Stimulated activated CD4-positive, alpha-beta T cell treated with anti-CD3 and anti-CD28 coated beads, Interleukin-2, amount 100 ng/mL, for 24 hours (primary cell): ENCODE data around the gene NPBWR2.
A peak's percentile ranks its signal among the peaks of the same experiment; 100 is the strongest.

Source experiments
- DNase-seq, 2 donors: peaks; one replicate each; pipeline ENCODE4 v3.0.0-alpha.2; 2020

Gene NPBWR2

DNA sequence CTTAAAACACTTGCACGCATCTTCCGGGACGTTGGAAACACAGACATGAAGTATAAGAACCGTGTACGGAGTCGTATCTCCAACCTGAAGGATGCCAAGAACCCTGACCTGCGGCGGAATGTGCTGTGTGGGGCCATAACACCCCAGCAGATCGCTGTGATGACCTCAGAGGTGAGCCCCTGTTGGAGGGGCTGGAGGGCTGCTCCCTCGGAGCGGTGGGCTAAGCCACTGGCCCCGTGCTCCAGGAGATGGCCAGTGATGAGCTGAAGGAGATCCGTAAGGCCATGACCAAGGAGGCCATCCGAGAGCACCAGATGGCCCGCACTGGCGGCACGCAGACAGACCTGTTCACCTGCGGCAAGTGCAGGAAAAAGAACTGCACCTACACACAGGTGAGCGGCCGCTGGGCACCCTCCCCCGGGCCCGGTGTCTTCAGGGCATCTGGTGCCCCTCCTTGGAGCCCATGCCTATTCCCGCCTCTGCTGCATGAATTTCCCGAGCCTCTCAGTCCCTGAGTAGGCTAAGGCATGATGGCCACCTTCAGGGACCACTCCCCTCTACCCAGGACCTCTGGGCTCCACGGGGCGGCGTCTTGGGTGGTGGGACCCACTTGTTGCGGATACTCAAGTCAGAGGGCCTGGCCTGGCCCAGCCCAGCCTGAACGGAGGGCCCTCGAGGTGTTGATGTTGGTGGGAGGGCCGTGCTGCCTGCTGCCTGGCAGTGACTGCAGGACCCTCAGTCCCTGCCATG is 36.9 kb downstream of the NPBWR2 start:
- no peak for DNase-seq

DNA sequence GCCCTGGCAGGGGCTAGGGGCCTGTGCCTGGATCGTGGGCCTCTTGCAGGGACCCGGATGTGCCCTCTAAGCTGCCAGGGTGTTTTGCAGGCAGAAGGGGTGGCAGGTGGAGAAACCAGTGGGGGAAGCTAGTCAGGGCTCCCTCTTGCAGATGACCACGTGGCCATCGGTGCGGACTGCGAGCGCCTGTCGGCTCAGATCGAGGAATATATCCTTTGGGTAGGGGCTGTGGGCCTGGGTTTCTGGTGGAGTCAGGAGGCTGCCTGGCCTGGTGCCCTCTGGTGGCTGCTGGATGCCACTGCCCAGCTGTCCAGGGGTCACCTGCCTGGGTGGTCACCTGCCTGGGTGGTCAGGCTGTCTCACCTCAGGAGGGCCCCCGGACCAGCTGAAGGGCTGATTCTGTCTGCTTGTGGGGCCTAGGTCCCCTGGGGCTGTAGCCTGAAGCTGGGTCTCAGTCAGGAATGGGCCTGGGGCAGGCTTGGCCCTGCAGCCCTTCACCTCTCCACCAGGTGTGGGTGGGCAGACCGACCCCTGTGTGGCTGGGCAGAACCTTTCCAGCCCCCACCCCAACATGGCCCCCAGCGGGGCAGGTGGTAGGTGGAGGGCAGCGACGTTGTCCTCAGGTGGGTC is 37.6 kb downstream of the NPBWR2 start:
- DNase-seq: peak in 1 of 2 donors; percentile 44

- DNase-seq: no peak
These were observed 38.2 kb downstream of the NPBWR2 start for GRCh38 chr20:64069209-64069613.

DNA sequence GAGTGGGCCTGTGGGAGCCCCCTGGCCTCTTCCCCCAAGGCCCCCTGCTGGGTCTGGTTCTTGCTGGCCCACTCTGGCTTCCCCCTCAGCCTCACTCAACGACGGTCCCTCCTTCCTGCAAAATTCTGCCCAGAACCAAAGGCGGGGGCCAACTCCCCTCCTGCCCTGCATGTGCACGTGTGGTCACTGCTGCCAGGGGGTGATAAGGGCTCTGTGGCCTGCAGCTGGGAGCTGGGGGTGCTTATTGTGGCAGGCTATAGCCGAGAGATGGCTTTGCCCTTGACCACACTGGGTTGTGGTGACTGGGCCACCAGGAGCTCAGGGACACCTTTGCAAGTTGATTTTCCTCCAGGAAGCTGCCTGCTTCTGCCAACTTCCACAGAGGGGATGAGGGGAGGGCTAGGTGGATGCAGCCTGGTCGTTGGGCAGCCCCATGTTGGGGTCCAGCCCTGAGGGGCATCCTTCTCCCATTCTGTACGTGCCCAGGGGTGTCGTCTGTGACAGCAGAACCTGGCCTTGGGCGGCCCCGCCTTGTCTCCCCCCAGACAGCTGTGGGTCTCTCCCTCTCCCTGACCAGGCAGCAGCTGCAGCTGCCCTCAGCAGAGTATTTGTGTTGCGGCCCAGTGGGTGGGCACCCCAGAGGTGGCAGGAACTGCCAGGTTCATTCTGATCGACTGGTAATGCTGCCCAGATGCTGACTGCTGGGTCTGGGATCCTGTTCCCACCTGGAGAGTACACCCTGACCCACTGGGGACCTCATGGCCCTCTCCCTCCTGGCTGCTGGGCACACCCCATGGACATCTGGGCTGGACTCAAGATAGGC is 38.8 kb downstream of the NPBWR2 start:
- DNase-seq: no peak

DNA sequence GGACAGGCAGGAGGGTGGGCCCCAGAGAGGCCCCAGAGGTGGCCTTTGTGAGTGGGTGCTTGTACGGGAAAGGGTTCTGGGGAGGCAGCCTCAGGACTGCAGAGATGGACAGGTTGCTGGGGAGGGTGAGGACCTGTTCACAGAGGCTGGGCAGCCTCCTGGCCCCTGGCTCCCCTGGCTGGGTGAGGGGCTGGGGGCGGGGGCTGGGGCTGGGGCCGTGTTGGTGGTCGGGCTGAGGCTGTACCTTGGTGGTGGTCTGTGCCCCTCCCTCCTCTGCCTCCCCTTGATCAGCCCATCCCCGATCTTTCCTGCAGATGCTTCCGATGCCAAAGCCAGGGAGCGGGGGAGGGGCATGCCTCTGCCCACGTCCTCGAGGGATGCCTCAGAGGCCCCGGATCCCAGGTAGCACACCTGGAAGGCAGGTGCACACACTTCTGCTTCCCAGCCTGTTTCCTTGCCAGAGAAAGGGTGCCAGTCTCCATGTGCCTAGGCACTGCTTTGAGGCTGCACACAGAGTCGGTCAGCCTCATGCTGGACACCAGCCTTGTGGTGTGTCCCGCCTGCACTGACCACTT is 39.5 kb downstream of the NPBWR2 start:
- DNase-seq: no peak

DNA sequence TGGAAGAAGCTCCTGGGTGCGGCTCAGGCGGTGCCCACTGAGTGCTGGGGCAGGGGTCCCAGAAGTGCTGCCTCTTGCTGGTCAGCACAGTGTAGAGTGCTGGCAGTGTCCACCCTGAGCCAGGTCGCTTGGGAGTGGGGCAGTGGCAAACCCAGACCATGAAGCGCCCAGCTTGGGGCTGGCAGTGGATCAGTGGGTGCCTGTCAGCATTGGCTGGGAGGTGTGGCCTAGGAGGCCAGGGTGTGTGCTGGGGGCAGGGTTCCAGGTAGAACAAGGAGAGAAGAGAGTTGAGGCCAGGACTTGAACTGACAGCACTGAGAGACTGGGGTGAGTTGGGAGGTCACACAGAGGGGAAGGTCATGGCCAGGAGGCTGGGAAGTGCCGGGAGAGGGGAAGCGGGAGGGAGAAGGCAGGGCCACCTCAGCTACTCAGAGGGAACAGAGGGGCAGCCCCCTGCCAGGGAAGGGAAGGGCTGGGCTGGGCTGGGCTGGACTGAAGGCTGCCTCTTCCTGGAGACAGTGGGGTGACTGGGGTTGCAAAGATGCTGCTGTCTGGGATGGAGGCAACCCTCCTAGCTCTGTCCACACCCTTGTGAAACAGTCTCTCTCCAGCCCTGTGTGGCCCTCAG is 40.2 kb downstream of the NPBWR2 start:
- DNase-seq: no peak

- peak; percentile 43 to 62 for DNase-seq
These were observed 41.4 kb downstream of the NPBWR2 start for GRCh38 chr20:64065974-64066343.

- no peak for DNase-seq
These were observed 42.0 kb downstream of the NPBWR2 start for GRCh38 chr20:64065062-64065973.

DNA sequence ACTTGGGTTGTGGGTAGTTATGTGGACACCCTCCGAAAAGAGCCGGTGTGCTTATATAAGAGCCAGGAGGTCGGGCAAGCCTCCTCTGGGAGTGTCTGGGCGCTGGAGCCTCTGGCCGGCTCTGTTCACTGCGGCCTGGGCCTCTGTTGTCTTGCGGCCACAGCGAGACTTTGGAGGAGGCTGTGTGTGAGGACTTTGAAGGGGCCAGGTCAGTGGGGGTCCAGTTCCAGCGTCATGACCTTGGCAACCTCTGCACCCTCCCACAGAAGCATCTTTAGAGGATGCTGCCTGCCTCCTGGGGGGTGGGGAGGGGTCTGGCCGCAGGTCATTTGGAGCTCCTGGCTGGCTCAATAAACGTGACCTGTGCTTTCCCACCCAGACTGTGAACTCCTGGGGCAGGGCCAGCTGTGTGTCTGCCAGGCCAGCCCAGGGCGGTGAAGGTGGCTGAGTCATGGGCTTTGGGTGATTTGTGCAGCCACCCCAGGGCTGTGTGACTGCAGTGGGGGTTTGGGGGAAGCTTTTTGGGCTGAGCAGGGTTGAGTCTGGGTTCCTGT is 43.1 kb downstream of the NPBWR2 start:
- no peak for DNase-seq

DNA sequence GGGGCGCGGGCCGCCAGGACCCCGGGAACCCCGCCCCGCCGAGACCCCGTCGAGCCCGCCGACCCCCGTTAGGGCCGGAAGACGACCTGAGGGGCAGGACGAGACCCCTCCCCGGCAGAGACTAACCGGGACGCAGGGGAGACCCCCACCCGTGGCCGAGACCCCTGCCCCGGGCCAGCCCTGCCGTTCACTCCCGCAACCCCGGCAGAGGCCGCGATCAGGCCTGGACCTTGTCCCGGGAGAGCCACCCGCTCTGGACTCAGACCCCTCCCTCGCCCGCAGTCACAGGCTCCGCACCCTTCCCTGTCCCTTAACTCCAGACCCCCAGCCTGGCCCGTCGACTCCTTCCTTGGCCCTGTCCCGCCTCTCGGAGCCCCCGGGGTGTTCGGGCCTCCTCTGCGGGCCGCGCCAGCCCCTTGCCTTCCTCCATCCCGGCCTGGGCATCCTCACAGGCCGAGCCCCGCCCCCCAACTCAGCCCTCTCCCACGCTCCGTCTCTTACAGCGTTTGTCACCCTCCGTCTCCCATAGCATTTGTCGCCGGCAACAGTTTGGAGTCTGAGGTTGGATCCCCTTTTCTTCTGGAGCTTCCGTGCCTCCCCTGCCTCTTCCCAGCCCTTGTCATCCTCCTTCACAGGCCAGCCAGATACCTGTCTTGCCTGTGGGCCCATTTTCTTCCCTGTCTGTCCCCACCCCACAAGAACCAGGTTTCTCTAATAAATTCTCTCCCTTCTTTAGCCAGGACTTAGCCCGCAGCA is 43.8 kb downstream of the NPBWR2 start:
- peak; percentile 60 to 64 for DNase-seq

DNA sequence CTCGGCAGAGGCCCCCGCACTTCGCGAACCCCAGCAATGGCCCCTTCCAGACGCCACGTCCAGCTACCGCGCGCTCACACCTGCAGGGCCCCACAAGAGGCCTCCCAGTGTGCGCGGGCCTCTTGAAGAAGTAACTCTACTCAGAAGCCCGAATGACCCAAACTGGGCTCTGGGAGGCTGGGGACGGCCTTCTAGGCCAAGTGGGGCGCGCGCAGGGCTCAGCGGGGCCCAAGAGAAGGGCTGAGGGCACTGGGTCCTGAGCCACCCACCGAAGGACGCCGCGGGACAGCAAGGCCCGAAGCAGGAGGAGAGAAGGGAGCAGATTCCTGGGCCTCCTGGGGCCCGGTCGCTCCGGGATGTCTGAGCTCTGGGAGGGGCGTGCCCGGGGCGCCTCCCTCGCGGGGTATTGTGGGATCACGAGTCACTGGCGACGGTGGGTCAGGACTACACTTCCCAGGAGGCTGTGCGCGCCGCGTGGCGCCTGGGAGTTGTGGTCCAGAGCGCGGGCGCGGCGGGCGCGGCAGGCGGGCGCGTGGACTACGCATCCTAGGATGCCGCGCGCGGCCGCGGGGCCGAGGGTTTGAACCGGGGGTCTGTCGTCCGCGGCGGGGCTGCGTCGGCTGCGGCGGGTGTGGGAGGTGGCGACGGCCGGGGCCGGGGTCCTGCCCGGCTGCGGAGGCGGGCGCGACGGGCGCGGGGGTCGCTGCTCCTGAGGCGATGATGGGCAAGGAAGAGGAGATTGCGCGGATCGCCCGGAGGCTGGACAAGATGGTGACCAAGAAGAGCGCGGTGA is 44.6 kb downstream of the NPBWR2 start, which contains the start of gene TCEA2:
Gene TCEA2 (plus strand): TSS at position 603 of the 793 bp plus-strand sequence. CDS start 115 bp downstream, at position 718.
- peak; percentile 95 to 97 for DNase-seq

DNA sequence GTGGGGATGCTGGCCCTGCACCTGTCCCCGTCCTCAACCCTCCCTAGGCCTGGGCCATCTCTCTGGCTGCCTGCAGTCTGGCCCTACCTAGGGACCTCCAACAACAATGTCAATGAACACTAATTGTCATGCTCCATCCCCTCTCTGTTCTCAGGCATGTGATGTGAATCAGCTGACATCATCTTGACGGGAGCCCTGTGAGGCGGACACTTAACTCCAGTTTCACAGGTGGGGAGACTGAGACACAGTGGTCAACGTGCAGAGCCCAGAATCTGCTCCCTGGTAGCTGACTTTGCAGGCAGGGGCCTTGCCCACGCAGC is 45.1 kb downstream of the NPBWR2 start:
- DNase-seq: no peak

GRCh38 chr20:64058536-64058935 is 48.8 kb downstream of the NPBWR2 start:
- no peak for DNase-seq

DNA sequence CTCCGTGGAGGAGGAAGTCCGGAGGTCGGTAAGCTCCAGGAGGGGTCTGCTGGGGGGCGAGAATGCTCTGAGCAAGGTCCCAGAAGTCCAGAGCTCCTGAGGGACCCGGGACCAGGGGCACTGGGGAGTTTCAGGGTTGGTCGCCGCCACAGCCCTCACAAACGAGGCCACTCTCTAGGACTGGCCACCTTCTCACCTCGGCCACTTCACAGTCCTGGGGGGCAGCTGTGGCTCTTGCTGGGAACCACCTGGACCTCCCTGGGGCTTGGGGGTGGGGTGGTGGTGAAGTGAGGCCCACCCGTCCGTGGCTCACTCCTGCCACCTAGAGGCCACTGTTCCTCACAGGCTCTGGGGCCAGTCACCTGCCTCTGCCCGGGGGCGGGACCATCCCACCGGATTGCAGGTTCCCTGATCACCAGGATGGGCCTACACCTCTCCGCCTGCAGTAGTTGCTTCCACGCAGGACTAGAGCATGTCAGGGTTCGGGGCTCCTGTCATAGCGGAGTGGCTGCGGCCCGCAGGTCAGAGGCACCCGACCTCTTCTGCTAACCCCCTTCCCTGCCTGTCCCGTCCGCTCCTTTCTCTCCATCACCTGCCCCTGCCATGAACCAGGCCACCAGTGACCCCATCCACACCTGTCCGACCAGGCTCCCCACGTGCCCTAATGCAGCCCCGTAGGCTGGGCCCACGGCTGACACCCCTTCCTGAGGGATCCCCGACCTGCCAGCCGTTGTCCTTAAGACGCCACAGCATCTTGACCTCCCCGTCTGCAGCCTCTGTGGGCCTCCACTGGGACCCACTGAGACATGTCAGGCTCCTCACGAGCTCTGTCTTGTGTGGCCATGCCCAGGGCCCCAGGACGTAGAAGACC is 49.5 kb downstream of the NPBWR2 start:
- DNase-seq: peak; percentile 89 to 90

- DNase-seq: no peak
These were observed 50.3 kb downstream of the NPBWR2 start for GRCh38 chr20:64056889-64057627.

DNA sequence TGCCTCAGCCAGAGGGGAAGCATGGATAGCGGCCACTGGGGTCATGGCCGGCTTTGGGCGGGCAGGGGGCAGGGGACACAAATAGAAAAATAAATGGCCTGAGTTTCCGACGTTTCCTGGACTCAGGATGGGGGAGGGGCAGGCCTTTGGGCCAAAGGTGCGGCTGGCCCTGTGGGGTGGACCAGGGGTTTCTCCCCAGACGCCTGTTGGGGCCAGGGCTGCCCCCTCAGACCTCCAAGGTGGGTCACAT is 50.8 kb downstream of the NPBWR2 start:
- no peak for DNase-seq

DNA sequence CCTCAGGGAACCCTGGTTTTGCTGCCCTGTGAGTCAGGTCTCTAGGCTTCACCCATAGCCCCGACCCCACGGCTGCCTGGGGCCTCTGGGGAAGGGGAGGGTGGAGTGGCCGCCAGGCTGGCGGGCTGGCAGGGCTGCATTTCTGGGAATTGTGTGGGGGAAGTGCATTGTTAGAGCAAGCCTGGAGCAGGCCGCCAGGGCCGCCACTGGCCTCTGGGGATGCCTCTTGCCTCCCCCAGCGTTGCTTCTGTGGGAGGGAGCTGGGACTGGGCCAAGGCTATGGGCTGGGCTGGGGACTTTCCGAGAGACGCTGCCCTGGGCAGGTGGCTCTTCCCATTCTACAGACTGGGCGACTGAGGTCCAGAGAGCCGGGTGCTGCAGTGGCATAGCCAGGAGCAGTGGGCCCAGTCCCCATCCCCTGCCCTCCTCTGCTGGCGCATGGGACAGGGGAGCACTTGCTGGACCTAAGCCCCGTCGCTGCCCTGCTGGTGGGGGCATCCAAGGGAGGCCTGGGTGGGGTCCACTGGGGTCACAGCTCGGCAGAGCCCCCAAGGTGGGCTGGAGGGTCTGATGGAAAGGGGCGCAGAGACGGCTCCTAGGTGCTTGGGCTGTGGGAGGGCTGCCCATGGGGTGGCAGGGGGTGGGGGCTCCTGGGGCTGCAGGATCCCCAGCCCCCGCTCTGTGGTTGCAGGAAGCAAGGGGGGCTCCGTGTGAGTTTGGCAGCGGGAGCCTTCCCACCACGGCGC is 51.3 kb downstream of the NPBWR2 start:
- no peak for DNase-seq
